Osteoblast (primary cell): Measurements from ENCODE around the gene MPND. TPM values are rescaled to one million over a fixed set of nuclear protein-coding genes. Genes with fewer than 3 reads are reported as not detected.
A peak's percentile ranks its signal among the peaks of the same experiment; 100 is the strongest.

Experiments used
- DNase-seq: peaks from one replicate; pipeline ENCODE4 v3.0.0; 2011; ENCODE audit warnings: low spot score, mixed read lengths; ENCODE audit not compliant: insufficient read length; ENCODE audit errors: missing footprints
- H2AFZ ChIP-seq: 2 replicates; pipeline ENCODE4 v1.6.0; 2011; ENCODE audit warnings: mild to moderate bottlenecking, low read length
- H3K27ac ChIP-seq: 2 replicates; pipeline ENCODE4 v1.5.1; 2011; ENCODE audit warnings: mild to moderate bottlenecking, low read depth, low read length, moderate library complexity
- H3K27me3 ChIP-seq: 2 replicates; pipeline ENCODE4 v1.6.0; 2012; ENCODE audit warnings: mild to moderate bottlenecking, control low read depth, inconsistent platforms, low read length, moderate library complexity; ENCODE audit not compliant: insufficient read depth
- H3K36me3 ChIP-seq: 2 replicates; pipeline ENCODE4 v1.5.1; 2011; ENCODE audit warnings: mild to moderate bottlenecking, low read length, control low read depth, moderate library complexity; ENCODE audit not compliant: insufficient read depth
- H3K4me1 ChIP-seq: 2 replicates; pipeline ENCODE4 v1.5.1; 2011; ENCODE audit warnings: mild to moderate bottlenecking, low read length, control low read depth, moderate library complexity; ENCODE audit not compliant: insufficient read depth
- H3K4me2 ChIP-seq: 2 replicates; pipeline ENCODE4 v1.6.0; 2011; ENCODE audit warnings: mild to moderate bottlenecking, low read length; ENCODE audit not compliant: insufficient read depth
- H3K4me3 ChIP-seq: fragments of 200-600 bp; sonication (generic); 3 replicates; pipeline ENCODE4 v1.5.1; 2012; ENCODE audit warnings: mild to moderate bottlenecking, low read length, inconsistent platforms; ENCODE audit not compliant: insufficient read depth
- H3K79me2 ChIP-seq: 2 replicates; pipeline ENCODE4 v1.6.0; 2012; ENCODE audit warnings: mild to moderate bottlenecking, low read length, control low read depth, inconsistent platforms; ENCODE audit not compliant: insufficient read depth
- H3K9me3 ChIP-seq: 2 replicates; pipeline ENCODE4 v1.5.1; 2011; ENCODE audit warnings: low read depth, low read length, control low read depth
- H4K20me1 ChIP-seq: 2 replicates; pipeline ENCODE4 v1.6.0; 2012; ENCODE audit warnings: mild to moderate bottlenecking, low read length, control low read depth; ENCODE audit not compliant: insufficient read depth
- CTCF ChIP-seq: IDR thresholded peaks from 2 replicates; pipeline ENCODE4 v1.5.1; 2011; ENCODE audit warnings: mild to moderate bottlenecking, low read depth, low read length, moderate library complexity; ENCODE audit errors: extremely low read depth
- total RNA-seq: library from RNA; depleted of rRNA; stranded (reverse); fragments of >200 nt; gene quantifications from 2 replicates; pipeline ENCODE4 v1.2.3, GENCODE V29; 2012

MPND gene
- total RNA-seq, 1 donor, result 6.9 TPM

GRCh38 chr19:4367781-4368127 is 24.4 kb downstream of the MPND start:
- Histone ChIP-seq H3K9me3 (no peaks in the 10 kb centered on the region), H3K4me1 (peaks cover 34% of the 10 kb centered on the region), H4K20me1 (peaks cover 66% of the 10 kb centered on the region), H2AFZ (no peak overlapping the region), H3K27me3 (no peaks in the 10 kb centered on the region), H3K27ac (no peak overlapping the region), H3K4me2 (no peak overlapping the region), H3K4me3 (no peak overlapping the region), H3K36me3 (peaks cover 32% of the 10 kb centered on the region), H3K79me2 (peaks cover 77% of the 10 kb centered on the region)
- no peak for TF ChIP-seq CTCF
- peak; percentile 80 for DNase-seq

- peaks cover 70% of the 10 kb centered on the region for H4K20me1 ChIP-seq
- no peak overlapping the region for H2AFZ ChIP-seq
- DNase-seq, result peak; percentile 67
- H3K27me3 ChIP-seq, result no peaks in the 10 kb centered on the region
- H3K9me3 ChIP-seq, result no peaks in the 10 kb centered on the region
- peaks cover 39% of the 10 kb centered on the region for H3K4me1 ChIP-seq
- peaks cover 27% of the 10 kb centered on the region for H3K36me3 ChIP-seq
- H3K4me2 ChIP-seq, result no peak overlapping the region
- no peak overlapping the region for H3K4me3 ChIP-seq
- peak overlapping the region; percentile 51 for H3K27ac ChIP-seq
- peaks cover 82% of the 10 kb centered on the region for H3K79me2 ChIP-seq
- TF ChIP-seq CTCF, result no peak
These were observed 24.9 kb downstream of the MPND start for GRCh38 chr19:4368128-4368820.

- peak overlapping the region; percentile 65 for H3K27ac ChIP-seq
- H3K27me3 ChIP-seq, result no peaks in the 10 kb centered on the region
- peak; percentile 79 for DNase-seq
- H3K4me2 ChIP-seq, result peak overlapping the region; percentile 43
- no peaks in the 10 kb centered on the region for H3K9me3 ChIP-seq
- no peak for TF ChIP-seq CTCF
- no peak overlapping the region for H3K4me3 ChIP-seq
- no peak overlapping the region for H2AFZ ChIP-seq
- peaks cover 91% of the 10 kb centered on the region for H3K79me2 ChIP-seq
- H3K36me3 ChIP-seq, result peaks cover 18% of the 10 kb centered on the region
- H4K20me1 ChIP-seq, result peaks cover 70% of the 10 kb centered on the region
- peaks cover 49% of the 10 kb centered on the region for H3K4me1 ChIP-seq
These were observed 25.9 kb downstream of the MPND start for GRCh38 chr19:4369109-4369887.

GRCh38 chr19:4369888-4370260 is 26.5 kb downstream of the MPND start:
- H3K9me3 ChIP-seq, result no peaks in the 10 kb centered on the region
- no peaks in the 10 kb centered on the region for H3K27me3 ChIP-seq
- H3K36me3 ChIP-seq, result peaks cover 18% of the 10 kb centered on the region
- H3K4me2 ChIP-seq, result peak overlapping the region; percentile 43
- no peak overlapping the region for H3K4me3 ChIP-seq
- H3K4me1 ChIP-seq, result peaks cover 55% of the 10 kb centered on the region
- DNase-seq, result peak; percentile 95
- peak; percentile 51 for TF ChIP-seq CTCF
- H3K27ac ChIP-seq, result peak overlapping the region; percentile 65
- H2AFZ ChIP-seq, result no peak overlapping the region
- peaks cover 93% of the 10 kb centered on the region for H3K79me2 ChIP-seq
- peaks cover 75% of the 10 kb centered on the region for H4K20me1 ChIP-seq
